H1 (cell line): Measurements from ENCODE around the gene PCGF3. TPM values are rescaled to one million over a fixed set of nuclear protein-coding genes. Genes with fewer than 3 reads are reported as not detected.

Source experiments
- CTCF ChIA-PET: fragments of 300-600 bp; sonication (Branson Sonifier 250); formaldehyde crosslinking; loops from one replicate; lab custom pipeline; 2021; ENCODE audit not compliant: partially characterized antibody; lab: Charles Lee
- POLR2A ChIA-PET: fragments of 300-600 bp; sonication (Branson Sonifier 250); formaldehyde crosslinking; loops from one replicate; lab custom pipeline; 2021; ENCODE audit warnings: inconsistent platforms; ENCODE audit not compliant: partially characterized antibody; lab: Charles Lee
- DNase-seq, 2 experiments: peaks; one replicate each; pipeline versions ENCODE4 v3.0.0 to v3.0.0-alpha.2; 2010 to 2022; ENCODE audit warnings: low spot score in 2 of 2, low read depth in 1 of 2, mixed read lengths in 1 of 2
- FAIRE-seq: peaks from 2 replicates; lab custom pipeline; 2011; peaks lifted over from hg19 to GRCh38; lab: Jason Lieb, UNC
- H2AFZ ChIP-seq: 2 replicates; pipeline ENCODE4 v1.8.1; 2012; ENCODE audit warnings: low read length, inconsistent platforms
- H2AK5ac ChIP-seq: 2 replicates; pipeline ENCODE4 v1.6.1; 2013; ENCODE audit warnings: low read depth, low read length
- H2BK120ac ChIP-seq: replicated peaks from 2 replicates; pipeline ENCODE3; 2013; ENCODE audit warnings: low read depth, low read length, inconsistent platforms
- H2BK12ac ChIP-seq: 2 replicates; pipeline ENCODE4 v1.6.1; 2013; ENCODE audit warnings: low read depth, low read length
- H2BK15ac ChIP-seq: 2 replicates; pipeline ENCODE4 v1.6.1; 2013; ENCODE audit warnings: low read length
- H2BK20ac ChIP-seq: 2 replicates; pipeline ENCODE4 v1.6.1; 2013; ENCODE audit warnings: low read length
- H2BK5ac ChIP-seq: 2 replicates; pipeline ENCODE4 v1.6.1; 2013; ENCODE audit warnings: low read depth, low read length
- H3K14ac ChIP-seq: 2 replicates; pipeline ENCODE4 v1.6.1; 2013; ENCODE audit warnings: inconsistent platforms; ENCODE audit not compliant: insufficient read length
- H3K18ac ChIP-seq: 2 replicates; pipeline ENCODE4 v1.6.1; 2013; ENCODE audit warnings: low read length; ENCODE audit errors: extremely low read depth
- H3K23ac ChIP-seq: 2 replicates; pipeline ENCODE4 v1.6.1; 2013; ENCODE audit warnings: inconsistent platforms; ENCODE audit not compliant: insufficient read length
- H3K23me2 ChIP-seq: 2 replicates; pipeline ENCODE4 v1.6.1; 2013; ENCODE audit warnings: low read depth, low read length
- H3K27ac ChIP-seq: 2 replicates; pipeline ENCODE4 v1.6.1; 2011; ENCODE audit warnings: low read depth, low read length, inconsistent platforms
- H3K27me3 ChIP-seq, 4 experiments: replicated peaks in 1 of 4; 1 replicate in 1 of 4; 2 replicates in 3 of 4; pipeline versions ENCODE4 v1.6.1 to v1.8.1; 2011 to 2013; ENCODE audit warnings: low read length in 3 of 4, mild to moderate bottlenecking in 3 of 4, inconsistent platforms in 2 of 4, mixed read lengths in 2 of 4, moderate library complexity in 1 of 4; ENCODE audit not compliant: control insufficient read depth in 3 of 4, insufficient read depth in 3 of 4; ENCODE audit errors: extremely low read depth in 1 of 4
- H3K36me3 ChIP-seq, 4 experiments: 2 replicates each; pipeline versions ENCODE4 v1.6.1 to v1.8.1; 2011 to 2013; ENCODE audit warnings: mild to moderate bottlenecking in 4 of 4, low read length in 3 of 4, moderate library complexity in 2 of 4, control low read depth in 1 of 4, inconsistent platforms in 1 of 4; ENCODE audit not compliant: insufficient read depth in 4 of 4, control insufficient read depth in 2 of 4
- H3K4ac ChIP-seq: replicated peaks from 2 replicates; pipeline ENCODE3; 2013; ENCODE audit warnings: low read length, low read depth, mixed read lengths, inconsistent platforms; ENCODE audit not compliant: insufficient read length
- H3K4me1 ChIP-seq, 4 experiments: replicated peaks in 1 of 4; 1 replicate in 1 of 4; 2 replicates in 3 of 4; pipeline versions ENCODE4 v1.6.1 to v1.8.1; 2011 to 2013; ENCODE audit warnings: low read length in 3 of 4, inconsistent platforms in 2 of 4, mixed read lengths in 1 of 4; ENCODE audit not compliant: insufficient read depth in 4 of 4, control insufficient read depth in 3 of 4
- H3K4me2 ChIP-seq, 2 experiments: 2 replicates each; pipeline versions ENCODE4 v1.6.1 to v1.8.1; 2011 to 2013; ENCODE audit warnings: low read depth in 2 of 2, low read length in 2 of 2, control low read depth in 1 of 2, inconsistent platforms in 1 of 2, mild to moderate bottlenecking in 1 of 2; ENCODE audit not compliant: insufficient read depth in 1 of 2
- H3K4me3 ChIP-seq, 4 experiments: fragments of 200-600, 300-600 bp in 1 of 4; sonication (generic), shearing (Covaris generic), sonication (Bioruptor Twin) in 1 of 4; 2 replicates each; pipeline versions ENCODE4 v1.5.1 to v1.8.1; 2011 to 2016; ENCODE audit warnings: low read length in 4 of 4, low read depth in 3 of 4, control low read depth in 2 of 4, inconsistent platforms in 2 of 4, mild to moderate bottlenecking in 2 of 4, mixed read lengths in 1 of 4, moderate library complexity in 1 of 4; ENCODE audit not compliant: insufficient read depth in 2 of 4; ENCODE audit errors: extremely low read depth in 1 of 4
- H3K56ac ChIP-seq: replicated peaks from 2 replicates; pipeline ENCODE3; 2013; ENCODE audit warnings: low read depth, mild to moderate bottlenecking, mixed read lengths, low read length, inconsistent platforms; ENCODE audit not compliant: insufficient read length
- H3K79me1 ChIP-seq: 2 replicates; pipeline ENCODE4 v1.6.1; 2013; ENCODE audit warnings: low read depth, low read length, control low read depth
- H3K79me2 ChIP-seq, 2 experiments: 2 replicates each; pipeline versions ENCODE4 v1.6.1 to v1.8.1; 2012 to 2013; ENCODE audit warnings: low read length in 2 of 2, mild to moderate bottlenecking in 2 of 2, inconsistent platforms in 1 of 2; ENCODE audit not compliant: insufficient read depth in 2 of 2, control insufficient read depth in 1 of 2
- H3K9ac ChIP-seq, 4 experiments: replicated peaks in 1 of 4; 1 replicate in 1 of 4; 2 replicates in 3 of 4; pipeline versions ENCODE4 v1.6.1 to v1.8.1; 2011 to 2013; ENCODE audit warnings: low read depth in 3 of 4, low read length in 3 of 4, control low read depth in 2 of 4, mild to moderate bottlenecking in 2 of 4, moderate library complexity in 2 of 4, inconsistent platforms in 1 of 4; ENCODE audit errors: extremely low read depth in 1 of 4
- H3K9me3 ChIP-seq, 2 experiments: 2 replicates each; pipeline versions ENCODE4 v1.6.1 to v1.8.1; 2012 to 2013; ENCODE audit warnings: mild to moderate bottlenecking in 2 of 2, moderate library complexity in 2 of 2, control low read depth in 1 of 2, inconsistent platforms in 1 of 2, low read depth in 1 of 2, low read length in 1 of 2, mixed read lengths in 1 of 2; ENCODE audit not compliant: insufficient read depth in 2 of 2
- H4K20me1 ChIP-seq, 2 experiments: replicated peaks in 1 of 2; 2 replicates each; pipeline versions ENCODE3 to v1.8.1; 2011 to 2013; ENCODE audit warnings: inconsistent platforms in 2 of 2, low read length in 2 of 2, mild to moderate bottlenecking in 1 of 2; ENCODE audit not compliant: insufficient read depth in 2 of 2, control insufficient read depth in 1 of 2
- H4K5ac ChIP-seq: 2 replicates; pipeline ENCODE4 v1.6.1; 2013; ENCODE audit warnings: low read length, low read depth, mixed read lengths, inconsistent platforms; ENCODE audit not compliant: insufficient read length
- H4K8ac ChIP-seq: 2 replicates; pipeline ENCODE4 v1.8.0; 2013; ENCODE audit warnings: mild to moderate bottlenecking, moderate library complexity, low read length, inconsistent platforms; ENCODE audit not compliant: insufficient read depth; ENCODE audit errors: extremely low read depth
- H4K91ac ChIP-seq: replicated peaks from 2 replicates; pipeline ENCODE3; 2013; ENCODE audit warnings: low read length, mixed read lengths, inconsistent platforms; ENCODE audit not compliant: insufficient read length
- BCL11A ChIP-seq, 2 experiments: IDR thresholded peaks; one replicate each; pipeline ENCODE4 v1.6.1; 2011; ENCODE audit warnings: low read depth in 2 of 2, low read length in 2 of 2, mild to moderate bottlenecking in 2 of 2
- CTCF ChIP-seq, 3 experiments: IDR thresholded peaks; 1 replicate in 2 of 3; 2 replicates in 1 of 3; pipeline versions ENCODE4 v1.5.1 to v1.6.1; 2011; ENCODE audit warnings: low read length in 3 of 3, mild to moderate bottlenecking in 3 of 3, inconsistent platforms in 2 of 3, low read depth in 1 of 3, moderate library complexity in 1 of 3; ENCODE audit not compliant: insufficient read depth in 1 of 3; ENCODE audit errors: control extremely low read depth in 1 of 3
- JUN ChIP-seq: IDR thresholded peaks from 2 replicates; pipeline ENCODE4 v1.6.1; 2011; ENCODE audit warnings: low read depth, mild to moderate bottlenecking, improper control_type of control experiment, low read length
- NRF1 ChIP-seq: IDR thresholded peaks from 2 replicates; pipeline ENCODE4 v1.6.1; 2011; ENCODE audit warnings: mild to moderate bottlenecking, low read depth, low read length, improper control_type of control experiment
- SRF ChIP-seq: IDR thresholded peaks from 2 replicates; pipeline ENCODE4 v1.6.1; 2011; ENCODE audit warnings: mild to moderate bottlenecking, low read depth, low read length, moderate library complexity
- TAF1 ChIP-seq: IDR thresholded peaks from 2 replicates; pipeline ENCODE4 v1.6.1; 2011; ENCODE audit warnings: mild to moderate bottlenecking, low read depth, low read length
- WGBS, 2 experiments: shearing (Covaris generic) in 1 of 2; methylation state at CpG; one replicate each; pipeline versions ENCODE4 v1.1.6 to v1.1.7; 2013 to 2015; ENCODE audit warnings: low lambda C conversion rate in 2 of 2, mixed read lengths in 2 of 2, inconsistent platforms in 1 of 2, low coverage in 1 of 2, missing lambda C conversion rate in 1 of 2; ENCODE audit not compliant: insufficient replicate concordance in 2 of 2, insufficient coverage in 1 of 2, insufficient read length in 1 of 2; ENCODE audit errors: extremely low coverage in 1 of 2, missing lambda C conversion rate in 1 of 2; 5-methylcytosine and 5-hydroxymethylcytosine counted together
- polyA plus RNA-seq, 7 experiments: library from polyadenylated mRNA; depleted of rRNA in 3 of 7; stranded (reverse) in 5 of 7; unstranded in 2 of 7; fragments of >200 nt in 5 of 7; fragments of 200-250 nt in 2 of 7; gene quantifications; 1 replicate in 5 of 7; 2 replicates in 1 of 7; 4 replicates in 1 of 7; pipeline versions ENCODE4 v1.2.1 to v1.2.3, GENCODE V29; 2011 to 2013; ENCODE audit warnings: missing spikeins in 2 of 7, mixed read lengths in 2 of 7
- total RNA-seq: library from RNA; stranded (reverse); fragmentation: NEBNext Ultra II Directional; extraction: Animal tissue kit (Norgen Biotek cat#: 25700); gene quantifications from 2 replicates; pipeline ENCODE4 v1.2.1, GENCODE V29; 2021
- TF ChIP-seq, protein P1 (sequence below): IDR thresholded peaks from 2 replicates; pipeline ENCODE4 v1.6.1; 2011; ENCODE audit warnings: low read depth, mild to moderate bottlenecking, low read length; ENCODE audit not compliant: insufficient read depth

The PCGF3 gene
- total and polyA plus RNA-seq, 2 of the 8 experiments (the other 6 are each of a cell fraction or from before 2014, with no cell fraction given) = 52.7 to 52.9 TPM

DNA sequence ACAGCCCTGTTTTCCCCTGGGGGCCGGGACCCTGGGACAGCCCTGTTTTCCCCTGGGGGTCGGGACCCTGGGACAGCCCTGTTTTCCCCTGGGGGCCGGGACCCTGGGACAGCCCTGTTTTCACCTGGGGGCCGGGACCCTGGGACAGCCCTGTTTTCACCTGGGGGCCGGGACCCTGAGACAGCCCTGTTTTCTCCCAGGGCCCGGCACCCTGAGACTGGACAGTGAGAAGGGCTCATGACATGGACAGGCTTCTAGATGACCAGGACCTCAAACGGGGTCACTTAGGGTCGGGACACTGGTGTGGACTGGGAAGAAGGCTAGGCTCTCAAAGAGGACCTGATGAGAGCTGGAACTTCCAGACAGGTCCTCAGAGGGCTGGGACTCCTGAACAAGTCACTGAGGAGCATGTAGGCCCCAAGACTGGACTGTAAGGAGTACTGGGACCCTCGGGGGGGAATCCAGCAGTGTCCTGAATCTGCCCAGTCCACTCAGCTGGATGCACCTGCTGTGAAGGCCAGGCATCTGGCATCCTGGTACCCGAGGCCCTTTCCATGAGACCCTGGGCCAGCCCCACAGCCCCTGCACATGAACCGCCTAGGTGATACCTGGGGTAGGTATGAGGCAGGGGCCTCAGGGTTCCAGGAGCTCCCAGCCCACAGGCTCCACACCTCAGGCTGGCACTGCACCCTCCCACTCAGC, 2.4 kb downstream of the PCGF3 start:
- TF ChIP-seq CTCF (IDR thresholded peaks at IDR 0.05; ENCODE audit: control extremely low read depth in 1 of 3, insufficient read depth in 1 of 3, low read depth in 1 of 3, low read length in 3 of 3) = no peak
- TF ChIP-seq SRF = no peak
- TF ChIP-seq, protein P1, sequence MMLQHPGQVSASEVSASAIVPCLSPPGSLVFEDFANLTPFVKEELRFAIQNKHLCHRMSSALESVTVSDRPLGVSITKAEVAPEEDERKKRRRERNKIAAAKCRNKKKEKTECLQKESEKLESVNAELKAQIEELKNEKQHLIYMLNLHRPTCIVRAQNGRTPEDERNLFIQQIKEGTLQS = no peak
- no peak for TF ChIP-seq TAF1
- no peak for TF ChIP-seq NRF1
- TF ChIP-seq JUN = no peak
- TF ChIP-seq BCL11A (IDR thresholded peaks at IDR 0.05; ENCODE audit: low read depth in 2 of 2, low read length in 2 of 2) = no peak

More for the DNA sequence above, 2.4 kb downstream of the PCGF3 start:
- no peak overlapping the region for H3K9ac ChIP-seq
- POLR2A ChIA-PET = interaction anchor here (0.8 to 1.0 kb wide), 3 partner anchors 10 to 24 kb away, joined by 3 read pairs; no protein-coding TSS in a partner anchor
- H3K9me3 ChIP-seq = no peaks in the 10 kb centered on the region
- no peak overlapping the region for H3K4ac ChIP-seq
- peaks cover 0 to 6% (median 0%) of the 10 kb centered on the region in 4 experiments; a peak in 2 of 8 replicates for H3K36me3 ChIP-seq
- H3K27me3 ChIP-seq = peaks cover 0 to 4% (median under 1%) of the 10 kb centered on the region in 4 experiments; a peak in 3 of 7 replicates
- H4K5ac ChIP-seq = no peak overlapping the region
- H3K4me2 ChIP-seq = peak overlapping the region in 1 of 2 experiments; percentile 5; a peak in 1 of 4 replicates
- H3K27ac ChIP-seq = no peak overlapping the region
- no peak overlapping the region for H3K4me3 ChIP-seq
- DNase-seq (no peak), FAIRE-seq (no peak)
- no peak overlapping the region for H3K14ac ChIP-seq
- no peak overlapping the region for H3K18ac ChIP-seq
- H2BK5ac ChIP-seq = no peak overlapping the region
- H2AFZ ChIP-seq = no peak overlapping the region
- no peak overlapping the region for H4K91ac ChIP-seq
- peaks cover 13 to 62% of the 10 kb centered on the region in 2 experiments for H3K79me2 ChIP-seq
- H3K23me2 ChIP-seq = peaks cover 12% of the 10 kb centered on the region; the same call in 1 of the 2 replicates
- H2AK5ac ChIP-seq = no peak overlapping the region
- H2BK120ac ChIP-seq = no peak overlapping the region
- H2BK12ac ChIP-seq = no peak overlapping the region
- no peak overlapping the region for H2BK15ac ChIP-seq
- peak overlapping the region; percentile 80; the same call in 1 of the 2 replicates for H4K8ac ChIP-seq
- H3K56ac ChIP-seq = no peak overlapping the region
- 96% methylated on average over 10 of the region's 11 CpGs; no CpG with 5 or more reads in 1 of the 2 experiments for WGBS, 2 experiments
- H3K4me1 ChIP-seq = peaks cover 0 to 8% (median 5%) of the 10 kb centered on the region in 4 experiments; a peak in 5 of 7 replicates
- no peak overlapping the region for H3K23ac ChIP-seq
- H3K79me1 ChIP-seq = peaks cover 22% of the 10 kb centered on the region
- CTCF ChIA-PET = interaction anchor here (1.8 kb wide), 1 partner anchor 24 kb away, joined by 8 read pairs; no protein-coding TSS in a partner anchor
- no peak overlapping the region for H2BK20ac ChIP-seq
- peaks cover 11 to 32% of the 10 kb centered on the region in 2 experiments for H4K20me1 ChIP-seq
